ENCODE measurements around the gene THRB. TPM values are rescaled to one million over a fixed set of nuclear protein-coding genes. Genes with fewer than 3 reads are reported as not detected.

The THRB gene
- total RNA-seq, 1 donor: 0.36 TPM

DNA sequence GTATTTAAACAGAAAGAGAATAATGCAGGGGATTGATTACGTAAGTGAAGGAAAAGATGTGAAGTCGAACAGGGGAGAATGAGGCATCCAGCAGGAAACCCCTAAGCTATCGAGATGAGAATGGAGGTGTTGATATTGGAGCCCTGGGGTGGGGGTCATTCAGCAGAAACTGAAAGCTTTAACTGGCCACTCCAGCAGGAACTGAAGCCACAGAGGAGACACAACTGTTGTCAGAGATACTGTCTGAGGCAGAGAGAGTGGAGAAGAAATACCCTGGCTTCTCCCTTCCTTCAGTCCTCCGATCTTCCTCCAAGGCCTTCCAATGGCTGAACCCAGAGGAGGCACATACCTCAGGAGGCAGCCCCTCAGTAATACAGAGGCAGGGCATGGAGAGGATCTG is 152.4 kb downstream of the THRB start:
- Histone ChIP-seq H3K9me3 (ENCODE audit: low read depth, low read length) (no peaks in the 10 kb centered on the region), H3K27ac (ENCODE audit: low read depth, low read length) (no peak overlapping the region), H3K27me3 (ENCODE audit: insufficient read depth, low read length) (no peaks in the 10 kb centered on the region), H4K20me1 (ENCODE audit: insufficient read depth, low read length) (no peaks in the 10 kb centered on the region), H2AFZ (ENCODE audit: low read length) (no peak overlapping the region), H3K79me2 (ENCODE audit: insufficient read depth, low read length) (no peaks in the 10 kb centered on the region), H3K4me3 (ENCODE audit: insufficient read depth, low read length) (no peak overlapping the region), H3K36me3 (ENCODE audit: insufficient read depth, low read length) (no peaks in the 10 kb centered on the region), H3K4me2 (ENCODE audit: insufficient read depth, low read length) (no peak overlapping the region), H3K4me1 (ENCODE audit: insufficient read depth, low read length) (no peaks in the 10 kb centered on the region)
- no peak for DNase-seq (ENCODE audit: insufficient read length, low spot score, missing footprints)
- no peak for TF ChIP-seq CTCF (IDR thresholded peaks at IDR 0.05; ENCODE audit: extremely low read depth, low read depth, low read length)

DNA sequence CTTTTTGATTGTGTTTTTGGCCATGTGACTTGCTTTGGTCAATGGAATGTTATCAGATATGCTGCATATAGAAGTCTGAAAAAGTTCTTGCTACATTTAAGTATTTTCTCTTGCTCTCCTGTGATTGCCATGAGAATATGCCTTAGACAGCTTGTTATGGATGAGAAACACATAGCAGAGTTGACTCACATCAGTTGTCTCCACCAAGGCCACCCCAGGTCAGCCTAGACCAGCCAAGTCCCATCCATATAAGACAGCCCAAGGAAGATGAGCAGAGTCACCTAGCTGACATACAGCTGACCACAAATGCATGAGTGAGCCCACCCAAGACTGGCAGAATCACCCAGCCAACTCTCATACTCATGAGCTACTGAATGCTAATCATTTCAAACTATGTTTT is 153.0 kb downstream of the THRB start:
- no peak overlapping the region for H3K4me3 ChIP-seq (ENCODE audit: insufficient read depth, low read length)
- no peaks in the 10 kb centered on the region for H4K20me1 ChIP-seq (ENCODE audit: insufficient read depth, low read length)
- no peak overlapping the region for H2AFZ ChIP-seq (ENCODE audit: low read length)
- H3K27ac ChIP-seq (ENCODE audit: low read depth, low read length): no peak overlapping the region
- H3K4me1 ChIP-seq (ENCODE audit: insufficient read depth, low read length): no peaks in the 10 kb centered on the region
- no peak for TF ChIP-seq CTCF (IDR thresholded peaks at IDR 0.05; ENCODE audit: extremely low read depth, low read depth, low read length)
- no peaks in the 10 kb centered on the region for H3K36me3 ChIP-seq (ENCODE audit: insufficient read depth, low read length)
- H3K9me3 ChIP-seq (ENCODE audit: low read depth, low read length): no peaks in the 10 kb centered on the region
- DNase-seq (ENCODE audit: insufficient read length, low spot score, missing footprints): no peak
- no peaks in the 10 kb centered on the region for H3K79me2 ChIP-seq (ENCODE audit: insufficient read depth, low read length)
- no peaks in the 10 kb centered on the region for H3K27me3 ChIP-seq (ENCODE audit: insufficient read depth, low read length)
- H3K4me2 ChIP-seq (ENCODE audit: insufficient read depth, low read length): no peak overlapping the region

- Histone ChIP-seq H4K20me1 (ENCODE audit: insufficient read depth, low read length) (no peaks in the 10 kb centered on the region), H3K4me3 (ENCODE audit: insufficient read depth, low read length) (no peak overlapping the region), H3K9me3 (ENCODE audit: low read depth, low read length) (no peaks in the 10 kb centered on the region), H3K4me2 (ENCODE audit: insufficient read depth, low read length) (no peak overlapping the region), H2AFZ (ENCODE audit: low read length) (no peak overlapping the region), H3K27me3 (ENCODE audit: insufficient read depth, low read length) (no peaks in the 10 kb centered on the region), H3K36me3 (ENCODE audit: insufficient read depth, low read length) (no peaks in the 10 kb centered on the region), H3K4me1 (ENCODE audit: insufficient read depth, low read length) (no peaks in the 10 kb centered on the region), H3K79me2 (ENCODE audit: insufficient read depth, low read length) (no peaks in the 10 kb centered on the region), H3K27ac (ENCODE audit: low read depth, low read length) (no peak overlapping the region)
- no peak for TF ChIP-seq CTCF (IDR thresholded peaks at IDR 0.05; ENCODE audit: extremely low read depth, low read depth, low read length)
- no peak for DNase-seq (ENCODE audit: insufficient read length, low spot score, missing footprints)
These were observed 153.7 kb downstream of the THRB start for GRCh38 chr3:24340966-24341365.

GRCh38 chr3:24340161-24340560 is 154.5 kb downstream of the THRB start:
- Histone ChIP-seq H4K20me1 (ENCODE audit: insufficient read depth, low read length) (no peaks in the 10 kb centered on the region), H3K4me2 (ENCODE audit: insufficient read depth, low read length) (no peak overlapping the region), H3K36me3 (ENCODE audit: insufficient read depth, low read length) (no peaks in the 10 kb centered on the region), H3K79me2 (ENCODE audit: insufficient read depth, low read length) (no peaks in the 10 kb centered on the region), H3K4me1 (ENCODE audit: insufficient read depth, low read length) (no peaks in the 10 kb centered on the region), H3K4me3 (ENCODE audit: insufficient read depth, low read length) (no peak overlapping the region), H3K9me3 (ENCODE audit: low read depth, low read length) (no peaks in the 10 kb centered on the region), H2AFZ (ENCODE audit: low read length) (no peak overlapping the region), H3K27ac (ENCODE audit: low read depth, low read length) (no peak overlapping the region), H3K27me3 (ENCODE audit: insufficient read depth, low read length) (no peaks in the 10 kb centered on the region)
- no peak for DNase-seq (ENCODE audit: insufficient read length, low spot score, missing footprints)
- no peak for TF ChIP-seq CTCF (IDR thresholded peaks at IDR 0.05; ENCODE audit: extremely low read depth, low read depth, low read length)

All from osteoblast (primary cell).